ENCODE results near the gene CRLF1. TPM values are rescaled to one million over a fixed set of nuclear protein-coding genes. Genes with fewer than 3 reads are reported as not detected.

CRLF1 gene
- total and polyA plus RNA-seq, 2 of the 8 experiments (the other 6 are each of a cell fraction or from before 2014, with no cell fraction given) = 7.2 to 10.3 TPM

- Histone ChIP-seq H3K4me2 (ENCODE audit: insufficient read depth in 1 of 2, low read depth in 2 of 2, low read length in 2 of 2) (peak overlapping the region; percentile 78 to 81), H3K27ac (ENCODE audit: low read depth, low read length) (no peak overlapping the region), H3K4me3 (ENCODE audit: extremely low read depth in 1 of 4, insufficient read depth in 2 of 4, low read depth in 3 of 4, low read length in 4 of 4) (peak overlapping the region; percentile 59 to 79 (median 70)), H4K8ac (ENCODE audit: extremely low read depth, insufficient read depth, low read length) (0 out of 2 replicates have a peak overlapping the region, but pooled peaks have one; percentile 76), H3K79me1 (ENCODE audit: low read depth, low read length) (peaks cover 4% of the 10 kb centered on the region), H3K9ac (replicated peaks in 1 of 4; ENCODE audit: extremely low read depth in 1 of 4, low read depth in 3 of 4, low read length in 3 of 4) (peak overlapping the region; percentile 25 to 59 (median 44); a peak in 6 of 7 replicates), H2BK12ac (ENCODE audit: low read depth, low read length) (no peak overlapping the region), H3K4me1 (replicated peaks in 1 of 4; ENCODE audit: control insufficient read depth in 3 of 4, insufficient read depth in 4 of 4, low read length in 3 of 4) (no peaks in the 10 kb centered on the region; a peak in 1 of 7 replicates), H2BK120ac (replicated peaks; ENCODE audit: low read depth, low read length) (no peak overlapping the region), H3K79me2 (ENCODE audit: control insufficient read depth in 1 of 2, insufficient read depth in 2 of 2, low read length in 2 of 2) (peaks cover 0 to 23% of the 10 kb centered on the region in 2 experiments; a peak in 3 of 4 replicates), H3K4ac (replicated peaks; ENCODE audit: insufficient read length, low read depth, low read length) (no peak overlapping the region), H3K18ac (ENCODE audit: extremely low read depth, low read length) (peak overlapping the region; percentile 48), H3K14ac (ENCODE audit: insufficient read length) (no peak overlapping the region), H3K23me2 (ENCODE audit: low read depth, low read length) (no peaks in the 10 kb centered on the region; the same call in 1 of the 2 replicates), H4K20me1 (replicated peaks in 1 of 2; ENCODE audit: control insufficient read depth in 1 of 2, insufficient read depth in 2 of 2, low read length in 2 of 2) (peaks cover 0 to 9% of the 10 kb centered on the region in 2 experiments), H2BK5ac (ENCODE audit: low read depth, low read length) (0 out of 2 replicates have a peak overlapping the region, but pooled peaks have one; percentile 71), H2BK15ac (ENCODE audit: low read length) (no peak overlapping the region), H4K91ac (replicated peaks; ENCODE audit: insufficient read length, low read length) (peak overlapping the region; percentile 76), H2BK20ac (ENCODE audit: low read length) (no peak overlapping the region), H2AFZ (ENCODE audit: low read length) (no peak overlapping the region), H3K27me3 (replicated peaks in 1 of 4; ENCODE audit: control insufficient read depth in 3 of 4, extremely low read depth in 1 of 4, insufficient read depth in 3 of 4, low read length in 3 of 4) (no peaks in the 10 kb centered on the region), H3K36me3 (ENCODE audit: control insufficient read depth in 2 of 4, insufficient read depth in 4 of 4, low read length in 3 of 4) (peaks cover 0 to 6% (median 2%) of the 10 kb centered on the region in 4 experiments; a peak in 4 of 8 replicates), H3K56ac (replicated peaks; ENCODE audit: insufficient read length, low read depth, low read length) (no peak overlapping the region), H2AK5ac (ENCODE audit: low read depth, low read length) (no peak overlapping the region), H4K5ac (ENCODE audit: insufficient read length, low read depth, low read length) (no peak overlapping the region), H3K9me3 (ENCODE audit: insufficient read depth in 2 of 2, low read depth in 1 of 2, low read length in 1 of 2) (no peaks in the 10 kb centered on the region), H3K23ac (ENCODE audit: insufficient read length) (no peak overlapping the region)
- POLR2A ChIA-PET (ENCODE audit: partially characterized antibody) = interaction anchor here (0.6 to 2.6 kb wide), 14 partner anchors 11 to 126 kb away, joined by 3 to 23 read pairs (median 5); partner anchors contain the start of genes ELL, FKBP8, REX1BD and UBA52
- CTCF ChIA-PET (ENCODE audit: partially characterized antibody) = interaction anchor here (0.6 to 2.5 kb wide), 11 partner anchors 9 to 118 kb away, joined by 3 to 8 read pairs (median 5); partner anchors contain the start of genes FKBP8 and UBA52
- 42% methylated on average over 11 of the region's 11 CpGs; no CpG with 5 or more reads in 1 of the 2 experiments for WGBS, 2 experiments (ENCODE audit: extremely low coverage in 1 of 2, insufficient coverage in 1 of 2, insufficient read length in 1 of 2, insufficient replicate concordance in 2 of 2, low coverage in 1 of 2, low lambda C conversion rate in 2 of 2, missing lambda C conversion rate in 1 of 2)
- FAIRE-seq (no peak), DNase-seq (ENCODE audit: low read depth in 1 of 2, low spot score in 2 of 2) (no peak)
- TF ChIP-seq ASH2L (IDR thresholded peaks at IDR 0.05; ENCODE audit: low read length) = peak; percentile 24
- TF ChIP-seq TBP (IDR thresholded peaks at IDR 0.05; ENCODE audit: low read depth, low read length) = no peak
- no peak for TF ChIP-seq CHD1 (IDR thresholded peaks at IDR 0.05; ENCODE audit: low read depth, low read length)
- TF ChIP-seq ZNF274 (IDR thresholded peaks at IDR 0.05; ENCODE audit: borderline replicate concordance, extremely low read depth, low read length) = no peak
Observed at GRCh38 chr19:18558202-18558555, 48.4 kb downstream of the CRLF1 start.

Data from H1 (cell line).